Measurements from ENCODE around the gene ROCK2. TPM values are rescaled to one million over a fixed set of nuclear protein-coding genes. Genes with fewer than 3 reads are reported as not detected.

ROCK2 gene
- total RNA-seq, 1 experiment from 2014 or later = 12.8 TPM

GRCh38 chr2:11367170-11367730, 22.8 kb upstream of the ROCK2 start:
- no peak for DNase-seq (ENCODE audit: low spot score)

- no peak for DNase-seq (ENCODE audit: low spot score)
These were observed 21.9 kb upstream of the ROCK2 start for GRCh38 chr2:11366326-11366741.

- no peak for DNase-seq (ENCODE audit: low spot score)
These were observed 20.9 kb upstream of the ROCK2 start for GRCh38 chr2:11365096-11365879.

GRCh38 chr2:11364565-11364887, 20.1 kb upstream of the ROCK2 start:
- DNase-seq (ENCODE audit: low spot score) = no peak

- DNase-seq (ENCODE audit: low spot score) = no peak
These were observed 19.6 kb upstream of the ROCK2 start for GRCh38 chr2:11363868-11364564.

GRCh38 chr2:11359865-11360264, 15.4 kb upstream of the ROCK2 start:
- DNase-seq (ENCODE audit: low spot score) = no peak

- no peak for DNase-seq (ENCODE audit: low spot score)
These were observed 13.1 kb upstream of the ROCK2 start for GRCh38 chr2:11357428-11357972.

GRCh38 chr2:11356764-11357163, 12.3 kb upstream of the ROCK2 start:
- no peak for DNase-seq (ENCODE audit: low spot score)

GRCh38 chr2:11355194-11356053, 11.0 kb upstream of the ROCK2 start:
- DNase-seq (ENCODE audit: low spot score) = no peak

GRCh38 chr2:11354363-11355154, 10.1 kb upstream of the ROCK2 start:
- DNase-seq (ENCODE audit: low spot score) = no peak

GRCh38 chr2:11352781-11353537, 8.5 kb upstream of the ROCK2 start:
- no peak for DNase-seq (ENCODE audit: low spot score)

GRCh38 chr2:11348209-11348749, 3.8 kb upstream of the ROCK2 start:
- no peak for DNase-seq (ENCODE audit: low spot score)

GRCh38 chr2:11347403-11347959, 3.0 kb upstream of the ROCK2 start:
- no peak for DNase-seq (ENCODE audit: low spot score)

- DNase-seq (ENCODE audit: low spot score) = no peak
These were observed 1.6 kb upstream of the ROCK2 start for GRCh38 chr2:11346023-11346482.

- DNase-seq (ENCODE audit: low spot score) = peak; percentile 59
These were observed 681 bp upstream of the ROCK2 start for GRCh38 chr2:11344956-11345677.

- peak; percentile 11 for DNase-seq (ENCODE audit: low spot score)
These were observed 640 bp downstream of the ROCK2 start for GRCh38 chr2:11343650-11344341.

- DNase-seq (ENCODE audit: low spot score) = no peak
These were observed 1.1 kb downstream of the ROCK2 start for GRCh38 chr2:11343368-11343649.

Data from H4 (cell line).